ENCODE measurements around the gene DUSP6. TPM values are rescaled to one million over a fixed set of nuclear protein-coding genes. Genes with fewer than 3 reads are reported as not detected.

Gene DUSP6
- total RNA-seq, 2 donors from 2014 or later, result 25.7 to 54.1 TPM

GRCh38 chr12:89370850-89371249 lies 18.5 kb upstream of the DUSP6 start:
- no peak for TF ChIP-seq CTCF (IDR thresholded peaks at IDR 0.05)
- no peak for DNase-seq (ENCODE audit: low spot score)
- Histone ChIP-seq H3K9me3 (no peaks in the 10 kb centered on the region), H3K4me3 (no peak overlapping the region), H3K27me3 (no peaks in the 10 kb centered on the region), H3K27ac (no peak overlapping the region), H3K4me1 (peaks cover 0 to 25% of the 10 kb centered on the region in 2 donors), H3K36me3 (no peaks in the 10 kb centered on the region)

- H3K4me1 ChIP-seq, result peaks cover 0 to 25% of the 10 kb centered on the region in 2 donors
- no peaks in the 10 kb centered on the region for H3K27me3 ChIP-seq
Measured at GRCh38 chr12:89370421-89370831, 18.1 kb upstream of the DUSP6 start.

GRCh38 chr12:89369166-89369565 lies 16.9 kb upstream of the DUSP6 start:
- Histone ChIP-seq H3K9me3 (no peaks in the 10 kb centered on the region), H3K4me1 (peaks cover 0 to 23% of the 10 kb centered on the region in 2 donors), H3K27ac (no peak overlapping the region), H3K27me3 (no peaks in the 10 kb centered on the region), H3K4me3 (no peak overlapping the region), H3K36me3 (no peaks in the 10 kb centered on the region)
- no peak for TF ChIP-seq CTCF (IDR thresholded peaks at IDR 0.05)
- DNase-seq (ENCODE audit: low spot score), result no peak

More at GRCh38 chr12:89370421-89370831, 18.1 kb upstream of the DUSP6 start:
- DNase-seq (ENCODE audit: low spot score), result no peak
- Histone ChIP-seq H3K9me3 (no peaks in the 10 kb centered on the region), H3K27ac (no peak overlapping the region), H3K36me3 (no peaks in the 10 kb centered on the region), H3K4me3 (no peak overlapping the region)
- TF ChIP-seq CTCF (IDR thresholded peaks at IDR 0.05), result no peak

- Histone ChIP-seq H3K4me1 (peaks cover 0 to 23% of the 10 kb centered on the region in 2 donors), H3K9me3 (no peaks in the 10 kb centered on the region), H3K27ac (no peak overlapping the region), H3K27me3 (no peaks in the 10 kb centered on the region), H3K4me3 (no peak overlapping the region), H3K36me3 (no peaks in the 10 kb centered on the region)
- no peak for DNase-seq (ENCODE audit: low spot score)
- no peak for TF ChIP-seq CTCF (IDR thresholded peaks at IDR 0.05)
Measured at GRCh38 chr12:89368391-89368790, 16.1 kb upstream of the DUSP6 start.

GRCh38 chr12:89366676-89367364 lies 14.5 kb upstream of the DUSP6 start:
- no peaks in the 10 kb centered on the region for H3K9me3 ChIP-seq
- TF ChIP-seq CTCF (IDR thresholded peaks at IDR 0.05), result no peak
- DNase-seq (ENCODE audit: low spot score), result no peak
- no peaks in the 10 kb centered on the region for H3K36me3 ChIP-seq
- H3K27me3 ChIP-seq, result no peaks in the 10 kb centered on the region
- no peak overlapping the region for H3K27ac ChIP-seq
- no peak overlapping the region for H3K4me3 ChIP-seq
- peaks cover 0 to 21% of the 10 kb centered on the region in 2 donors for H3K4me1 ChIP-seq

GRCh38 chr12:89364631-89365030 lies 12.3 kb upstream of the DUSP6 start:
- TF ChIP-seq CTCF (IDR thresholded peaks at IDR 0.05), result no peak
- no peaks in the 10 kb centered on the region for H3K27me3 ChIP-seq
- H3K36me3 ChIP-seq, result no peaks in the 10 kb centered on the region
- peaks cover 0 to 21% of the 10 kb centered on the region in 2 donors for H3K4me1 ChIP-seq
- peak overlapping the region in 1 of 2 donors; percentile 76 for H3K27ac ChIP-seq
- H3K4me3 ChIP-seq, result no peak overlapping the region
- DNase-seq (ENCODE audit: low spot score), result no peak
- H3K9me3 ChIP-seq, result no peaks in the 10 kb centered on the region

Data from right atrium auricular region (tissue), 2 donors.